Colonic mucosa (tissue), 4 donors: Measurements from ENCODE around the gene CCDC24. TPM values are rescaled to one million over a fixed set of nuclear protein-coding genes. Genes with fewer than 3 reads are reported as not detected.

Experiments used
- DNase-seq: peaks from one replicate; pipeline ENCODE4 v3.0.0-alpha.2; 2020
- H3K27ac ChIP-seq: fragments of 200-600 bp; one replicate; pipeline ENCODE4 v1.8.0; 2021
- H3K27me3 ChIP-seq: fragments of 200-600 bp; one replicate; pipeline ENCODE4 v1.8.0; 2021
- H3K36me3 ChIP-seq: fragments of 200-600 bp; one replicate; pipeline ENCODE4 v1.8.0; 2021
- H3K4me1 ChIP-seq: fragments of 200-600 bp; one replicate; pipeline ENCODE4 v1.8.0; 2021; ENCODE audit warnings: mild to moderate bottlenecking
- H3K4me3 ChIP-seq: fragments of 200-600 bp; one replicate; pipeline ENCODE4 v1.8.0; 2021
- H3K9ac ChIP-seq, 2 donors: one replicate each; pipeline ENCODE4 v1.7.0; 2013; ENCODE audit warnings: control low read depth in 2 of 2, low read depth in 2 of 2, low read length in 2 of 2
- H3K9me3 ChIP-seq: fragments of 200-600 bp; one replicate; pipeline ENCODE4 v1.8.0; 2021
- CTCF ChIP-seq: fragments of 200-600 bp; IDR thresholded peaks from one replicate; pipeline ENCODE4 v1.8.0; 2022; ENCODE audit warnings: antibody characterized with exemption, mild to moderate bottlenecking
- intact Hi-C: fragments of 100-400 bp; cut with DNase I; formaldehyde crosslinking; loops from one replicate; pipeline ENCODE4 v1.14.1; 2022
- total RNA-seq, 2 donors: library from RNA; stranded (reverse); fragmentation: NEBNext Ultra II Directional in 1 of 2; extraction: Animal tissue kit (Norgen Biotek cat#: 25700) in 1 of 2; gene quantifications; one replicate each; pipeline ENCODE4 v1.2.1, GENCODE V29; 2021
- donor health status: healthy.
- donor health status: DM: no; HTN: no; CAD: no.
- donor health status: DM: no; HTN: no; CAD: no.

The CCDC24 gene
- total RNA-seq, 2 donors from 2014 or later = 20.3 to 24.6 TPM

DNA sequence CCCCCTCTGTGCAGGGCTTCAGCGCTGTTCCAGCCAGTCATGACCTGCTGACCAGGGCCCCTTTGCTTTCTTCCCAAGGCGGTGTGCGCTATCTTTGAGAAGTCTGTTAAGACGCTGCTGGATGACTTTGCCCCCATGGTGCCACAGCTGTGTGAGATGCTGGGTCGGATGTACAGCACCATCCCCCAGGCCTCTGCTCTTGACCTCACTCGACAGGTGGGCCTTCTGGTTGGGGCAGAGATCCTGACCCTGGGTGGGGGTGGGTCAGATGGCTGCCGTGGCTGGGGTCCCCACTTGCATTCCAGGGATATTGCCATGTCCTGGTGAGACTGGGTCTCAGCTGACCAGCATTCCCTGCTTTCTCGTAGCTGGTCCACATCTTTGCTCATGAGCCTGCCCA, 30.6 kb upstream of the CCDC24 start:
- H3K9ac ChIP-seq = no peak overlapping the region
- intact Hi-C loops = no loop called here
- H3K36me3 ChIP-seq = no peaks in the 10 kb centered on the region
- no peak overlapping the region for H3K4me3 ChIP-seq
- no peaks in the 10 kb centered on the region for H3K4me1 ChIP-seq
- H3K9me3 ChIP-seq = no peaks in the 10 kb centered on the region
- H3K27ac ChIP-seq = no peak overlapping the region
- no peaks in the 10 kb centered on the region for H3K27me3 ChIP-seq
- DNase-seq = no peak
- TF ChIP-seq CTCF = no peak

DNA sequence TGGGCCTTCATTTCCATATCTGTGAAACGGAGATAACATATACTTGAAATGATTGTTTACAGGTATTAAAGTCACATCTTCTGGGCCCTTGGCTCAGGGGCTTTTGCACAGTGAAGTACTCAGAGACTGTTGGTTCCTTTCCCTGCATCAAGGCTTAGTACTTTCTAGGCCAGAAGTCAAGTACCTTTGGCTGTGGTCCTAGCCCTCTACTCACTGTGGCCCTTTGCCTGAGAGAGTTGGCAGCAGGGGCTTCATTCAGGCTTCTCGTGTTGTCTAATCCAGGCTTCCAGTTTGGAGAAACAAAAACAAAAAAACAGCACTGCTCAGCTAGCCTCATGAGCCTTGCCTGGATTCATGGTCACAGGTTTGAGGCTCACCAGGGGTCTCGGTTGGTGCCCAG, 29.7 kb upstream of the CCDC24 start:
- intact Hi-C loops = no loop called here
- no peak for DNase-seq
- Histone ChIP-seq H3K9ac (no peak overlapping the region), H3K36me3 (no peaks in the 10 kb centered on the region), H3K4me3 (no peak overlapping the region), H3K27ac (no peak overlapping the region), H3K27me3 (no peaks in the 10 kb centered on the region), H3K4me1 (no peaks in the 10 kb centered on the region), H3K9me3 (no peaks in the 10 kb centered on the region)
- TF ChIP-seq CTCF = no peak

- no peak for DNase-seq
- H3K36me3 ChIP-seq = no peaks in the 10 kb centered on the region
- intact Hi-C loops = no loop called here
- H3K4me1 ChIP-seq = no peaks in the 10 kb centered on the region
- H3K9ac ChIP-seq = no peak overlapping the region
- TF ChIP-seq CTCF = no peak
- H3K9me3 ChIP-seq = no peaks in the 10 kb centered on the region
- no peak overlapping the region for H3K27ac ChIP-seq
- no peaks in the 10 kb centered on the region for H3K27me3 ChIP-seq
- no peak overlapping the region for H3K4me3 ChIP-seq
Measured at GRCh38 chr1:43962324-43962723, 29.1 kb upstream of the CCDC24 start.

DNA sequence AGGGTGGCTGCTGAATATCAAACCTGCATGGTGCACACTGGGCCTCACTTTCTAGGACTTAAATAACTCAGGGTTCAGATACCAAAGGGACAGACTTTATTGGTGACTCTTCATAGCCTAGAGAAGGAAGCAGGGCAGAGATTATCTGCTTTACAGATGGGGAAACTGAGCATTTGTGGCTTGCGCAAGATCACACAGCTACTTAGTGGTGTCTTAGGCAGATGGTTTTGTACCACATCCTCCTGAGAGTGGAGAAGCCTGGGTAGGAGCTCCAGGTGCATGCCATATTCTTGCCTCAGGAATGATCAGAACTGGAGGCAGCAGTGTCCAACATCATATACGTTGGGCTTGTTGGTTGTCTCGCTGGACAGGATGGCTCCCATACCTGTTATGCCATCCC, 28.4 kb upstream of the CCDC24 start:
- Histone ChIP-seq H3K4me1 (no peaks in the 10 kb centered on the region), H3K36me3 (no peaks in the 10 kb centered on the region), H3K4me3 (no peak overlapping the region), H3K9ac (no peak overlapping the region), H3K27ac (no peak overlapping the region), H3K27me3 (no peaks in the 10 kb centered on the region), H3K9me3 (no peaks in the 10 kb centered on the region)
- no peak for TF ChIP-seq CTCF
- DNase-seq = no peak
- intact Hi-C loops = no loop called here

DNA sequence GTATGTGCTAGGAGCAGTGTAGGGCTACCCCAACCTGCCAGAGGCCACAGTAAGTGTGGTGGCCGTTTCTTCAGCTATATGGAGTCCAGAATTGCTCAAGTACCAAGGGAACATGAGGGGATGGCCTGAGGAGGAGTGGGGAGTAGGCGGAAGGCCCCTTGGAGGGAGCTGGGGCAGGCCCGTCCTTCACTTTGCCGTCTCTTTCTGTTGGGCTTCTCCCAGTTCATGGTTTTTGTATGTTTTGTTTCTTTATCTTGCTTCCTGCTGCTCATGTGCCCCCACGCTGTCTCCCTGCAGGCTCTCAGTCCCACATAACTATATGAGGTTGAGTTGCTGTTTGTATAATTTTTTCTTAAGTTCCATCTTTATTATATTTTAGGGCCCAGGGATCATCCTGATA, 27.5 kb upstream of the CCDC24 start:
- Histone ChIP-seq H3K4me1 (no peaks in the 10 kb centered on the region), H3K4me3 (no peak overlapping the region), H3K9me3 (no peaks in the 10 kb centered on the region), H3K27ac (no peak overlapping the region), H3K27me3 (no peaks in the 10 kb centered on the region), H3K9ac (no peak overlapping the region), H3K36me3 (no peaks in the 10 kb centered on the region)
- no peak for TF ChIP-seq CTCF
- DNase-seq = no peak
- intact Hi-C loops = no loop called here

- no peaks in the 10 kb centered on the region for H3K36me3 ChIP-seq
- intact Hi-C loops = no loop called here
- peaks cover under 1% of the 10 kb centered on the region for H3K4me1 ChIP-seq
- no peak overlapping the region for H3K9ac ChIP-seq
- no peak overlapping the region for H3K4me3 ChIP-seq
- no peak for TF ChIP-seq CTCF
- no peaks in the 10 kb centered on the region for H3K9me3 ChIP-seq
- no peaks in the 10 kb centered on the region for H3K27me3 ChIP-seq
- no peak overlapping the region for H3K27ac ChIP-seq
- DNase-seq = no peak
Measured at GRCh38 chr1:43965316-43965715, 26.1 kb upstream of the CCDC24 start.
